Endodermal cell (in vitro differentiated cells): ENCODE results near the gene UBXN11. TPM values are rescaled to one million over a fixed set of nuclear protein-coding genes. Genes with fewer than 3 reads are reported as not detected.

Experiments used
- DNase-seq: peaks from one replicate; pipeline ENCODE4 v3.0.0-alpha.2; 2017
- H3K27ac ChIP-seq: 2 replicates; pipeline ENCODE4 v1.5.1; 2013; ENCODE audit warnings: mild to moderate bottlenecking, low read depth, low read length, moderate library complexity
- H3K27me3 ChIP-seq: 2 replicates; pipeline ENCODE4 v1.6.1; 2013; ENCODE audit warnings: mild to moderate bottlenecking, low read length, moderate library complexity; ENCODE audit not compliant: insufficient read depth, control insufficient read depth, poor library complexity, severe bottlenecking
- H3K36me3 ChIP-seq: 2 replicates; pipeline ENCODE4 v1.7.0; 2013; ENCODE audit warnings: mild to moderate bottlenecking, low read length, moderate library complexity; ENCODE audit not compliant: control insufficient read depth, insufficient read depth
- H3K4me1 ChIP-seq: one replicate; pipeline ENCODE4 v1.7.0; 2013; ENCODE audit warnings: low read length; ENCODE audit not compliant: control insufficient read depth, insufficient read depth
- H3K4me3 ChIP-seq: 2 replicates; pipeline ENCODE4 v1.5.1; 2013; ENCODE audit warnings: mild to moderate bottlenecking, low read length, moderate library complexity
- H3K9ac ChIP-seq: 2 replicates; pipeline ENCODE4 v1.6.1; 2013; ENCODE audit warnings: mild to moderate bottlenecking, low read length, moderate library complexity; ENCODE audit not compliant: poor library complexity, severe bottlenecking; ENCODE audit errors: extremely low read depth
- H3K9me3 ChIP-seq: 2 replicates; pipeline ENCODE4 v1.6.1; 2013; ENCODE audit warnings: mild to moderate bottlenecking, low read length, moderate library complexity; ENCODE audit not compliant: control insufficient read depth
- H3K27ac Mint-ChIP-seq: 2 replicates; pipeline ENCODE4 v1.8.0; 2020; ENCODE audit warnings: mixed read lengths
- H3K27me3 Mint-ChIP-seq: 2 replicates; pipeline ENCODE4 v1.8.0; 2021; ENCODE audit warnings: mild to moderate bottlenecking, mixed read lengths; ENCODE audit not compliant: insufficient read depth
- H3K36me3 Mint-ChIP-seq: 2 replicates; pipeline ENCODE4 v1.8.0; 2020; ENCODE audit warnings: low read depth, mixed read lengths
- H3K4me1 Mint-ChIP-seq: 2 replicates; pipeline ENCODE4 v1.8.0; 2020; ENCODE audit warnings: mixed read lengths
- H3K4me3 Mint-ChIP-seq: 2 replicates; pipeline ENCODE4 v1.8.0; 2020; ENCODE audit warnings: mild to moderate bottlenecking, moderate library complexity, mixed read lengths
- H3K9me3 Mint-ChIP-seq: 2 replicates; pipeline ENCODE4 v1.8.0; 2020; ENCODE audit warnings: mild to moderate bottlenecking, mixed read lengths
- CTCF ChIP-seq: fragments of 200-600 bp; sonication (generic); conservative IDR thresholded peaks from 2 replicates; pipeline ENCODE4 v1.5.0; 2021; ENCODE audit warnings: antibody characterized with exemption, mild to moderate bottlenecking
- whole genome bisulfite sequencing, 2 experiments: methylation state at CpG; one replicate each; pipeline versions ENCODE4 v1.1.5 to v1.1.7; 2013; ENCODE audit warnings: missing lambda C conversion rate in 2 of 2, mixed read lengths in 1 of 2; ENCODE audit not compliant: insufficient coverage in 1 of 2, insufficient read length in 1 of 2; 5-methylcytosine and 5-hydroxymethylcytosine counted together
- total RNA-seq, 2 donors: library from RNA; stranded (reverse); fragmentation: NEBNext Ultra II Directional in 1 of 2; extraction: Animal tissue kit (Norgen Biotek cat#: 25700) in 1 of 2; gene quantifications; 2 replicates in 1 of 2; 3 replicates in 1 of 2; pipeline ENCODE4 v1.2.1, GENCODE V29; 2021

UBXN11 gene
- total RNA-seq, 2 donors from 2014 or later, result 24.3 to 30.3 TPM

- DNase-seq, result no peak
- no peaks in the 10 kb centered on the region for H3K9me3 ChIP-seq
- no peak overlapping the region for H3K4me3 ChIP-seq
- TF ChIP-seq CTCF, result no peak
- H3K27me3 ChIP-seq, result no peaks in the 10 kb centered on the region
- Mint-ChIP-seq H3K4me3 (no peak overlapping the region), H3K9me3 (no peaks in the 10 kb centered on the region), H3K4me1 (peaks cover 27% of the 10 kb centered on the region), H3K27ac (no peak overlapping the region), H3K27me3 (no peaks in the 10 kb centered on the region), H3K36me3 (peaks cover 9% of the 10 kb centered on the region)
- no peak overlapping the region for H3K27ac ChIP-seq
- 89 to 93% methylated on average over 4 of the region's 4 CpGs for WGBS, 2 experiments
- H3K9ac ChIP-seq, result no peak overlapping the region
- H3K36me3 ChIP-seq, result peaks cover 11% of the 10 kb centered on the region
- peaks cover 11% of the 10 kb centered on the region for H3K4me1 ChIP-seq
These were observed 23.1 kb downstream of the UBXN11 start for GRCh38 chr1:26283279-26283853.

GRCh38 chr1:26282401-26282918, 24.0 kb downstream of the UBXN11 start:
- Histone ChIP-seq H3K4me1 (peaks cover 11% of the 10 kb centered on the region), H3K9me3 (no peaks in the 10 kb centered on the region), H3K27me3 (no peaks in the 10 kb centered on the region), H3K4me3 (no peak overlapping the region), H3K36me3 (peaks cover 17% of the 10 kb centered on the region), H3K27ac (peak overlapping the region; percentile 86), H3K9ac (no peak overlapping the region)
- no peak overlapping the region for H3K4me3 Mint-ChIP-seq
- WGBS, 2 experiments, result 86 to 89% methylated on average over 13 to 22 of the region's 22 CpGs
- H3K9me3 Mint-ChIP-seq, result no peaks in the 10 kb centered on the region
- H3K4me1 Mint-ChIP-seq, result peaks cover 27% of the 10 kb centered on the region
- DNase-seq, result peak; percentile 65
- peaks cover 12% of the 10 kb centered on the region for H3K36me3 Mint-ChIP-seq
- H3K27ac Mint-ChIP-seq, result peak overlapping the region; percentile 55
- H3K27me3 Mint-ChIP-seq, result no peaks in the 10 kb centered on the region
- TF ChIP-seq CTCF, result no peak

- H3K4me3 ChIP-seq, result peak overlapping the region; percentile 86
- no peak for TF ChIP-seq CTCF
- H3K4me1 ChIP-seq, result peaks cover 13% of the 10 kb centered on the region
- Mint-ChIP-seq H3K4me3 (peak overlapping the region; percentile 76), H3K27ac (peak overlapping the region; percentile 87), H3K27me3 (no peaks in the 10 kb centered on the region), H3K9me3 (no peaks in the 10 kb centered on the region), H3K36me3 (peaks cover 17% of the 10 kb centered on the region), H3K4me1 (peaks cover 29% of the 10 kb centered on the region)
- 23 to 42% methylated on average over 3 to 15 of the region's 15 CpGs for WGBS, 2 experiments
- H3K36me3 ChIP-seq, result peaks cover 21% of the 10 kb centered on the region
- no peaks in the 10 kb centered on the region for H3K27me3 ChIP-seq
- peak; percentile 92 for DNase-seq
- H3K9ac ChIP-seq, result no peak overlapping the region
- H3K27ac ChIP-seq, result peak overlapping the region; percentile 86
- H3K9me3 ChIP-seq, result no peaks in the 10 kb centered on the region
These were observed 24.5 kb downstream of the UBXN11 start for GRCh38 chr1:26281971-26282370.
